Measurements from ENCODE around the gene ZNF69. TPM values are rescaled to one million over a fixed set of nuclear protein-coding genes. Genes with fewer than 3 reads are reported as not detected.

ZNF69 gene
- total RNA-seq, 1 donor from 2014 or later, result 0.98 TPM

GRCh38 chr19:11950312-11950711, 62.7 kb downstream of the ZNF69 start:
- intact Hi-C loops (cut with micrococcal nuclease), result no loop called here

Other genes starting within 250 kb of the ZNF69 start
- gene ZNF823, start 148.8 kb upstream of the ZNF69 start, total RNA-seq, result 2.3 and 3.0 TPM in 2 replicates
- 4.6 and 5.6 TPM in 2 replicates for gene ZNF441, start 120.8 kb upstream of the ZNF69 start, total RNA-seq
- gene ZNF491, start 89.3 kb upstream of the ZNF69 start, total RNA-seq, result 0.44 and 1.1 TPM in 2 replicates
- 11.4 and 11.9 TPM in 2 replicates for gene ZNF440, start 73.5 kb upstream of the ZNF69 start, total RNA-seq
- 6.1 and 7.4 TPM in 2 replicates for gene ZNF439, start 39.1 kb upstream of the ZNF69 start, total RNA-seq
- 15.8 and 16.4 TPM in 2 replicates for gene ZNF700, start 37.3 kb downstream of the ZNF69 start, total RNA-seq
- 1.1 and 1.7 TPM in 2 replicates for gene ZNF763, start 77.3 kb downstream of the ZNF69 start, total RNA-seq
- gene ZNF433, start 147.9 kb downstream of the ZNF69 start, total RNA-seq, result 0.29 and 0.46 TPM in 2 replicates
- gene ZNF878, start 165.2 kb downstream of the ZNF69 start, total RNA-seq, result 0.32 and 0.54 TPM in 2 replicates
- gene ZNF844, start 176.9 kb downstream of the ZNF69 start, total RNA-seq, result 0.54 and 0.78 TPM in 2 replicates

Data from T-helper 1 cell treated with Interleukin-12 subunit alpha and Interleukin-12 subunit beta and Interleukin-4 antibody, amounts not matched to agents 30 ng/mL and 1 ng/mL, for 36 hours (primary cell).